IMR-90 (cell line): ENCODE results near the gene EPHA5. TPM values are rescaled to one million over a fixed set of nuclear protein-coding genes. Genes with fewer than 3 reads are reported as not detected.
A peak's percentile ranks its signal among the peaks of the same experiment; 100 is the strongest.

Experiments used
- ATAC-seq: fragments of 200-7000 bp; cut with Tn5 transposase; 2 replicates; pipeline ENCODE4 v1.9.1; 2020; ENCODE audit warnings: low read depth, mild to moderate bottlenecking, moderate library complexity
- BruUV-seq: library from RNA; stranded (reverse); fragments of 400-500 nt; replicated peaks from 2 replicates; lab custom pipeline; 2021; lab: Mats Ljungman, UMichigan
- CTCF ChIA-PET: fragments of 300-600 bp; formaldehyde crosslinking; extraction: SDS; loops from one replicate; lab custom pipeline; 2021; ENCODE audit warnings: antibody characterized with exemption; lab: Yijun Ruan, JAX
- POLR2A ChIA-PET: fragments of 300-600 bp; sonication (Branson Sonifier 250); formaldehyde crosslinking; loops from one replicate; lab custom pipeline; 2022; ENCODE audit warnings: antibody characterized with exemption; ENCODE audit not compliant: unreplicated experiment; lab: Charles Lee
- DNase-seq: peaks from one replicate; pipeline ENCODE4 v3.0.0; 2013
- H2AFZ ChIP-seq: replicated peaks from 2 replicates; pipeline ENCODE3; 2013; ENCODE audit warnings: low read length, mild to moderate bottlenecking; ENCODE audit not compliant: poor library complexity
- H2AK5ac ChIP-seq: 2 replicates; pipeline ENCODE4 v1.6.1; 2013; ENCODE audit warnings: low read depth, low read length, inconsistent platforms
- H2AK9ac ChIP-seq: replicated peaks from 2 replicates; pipeline ENCODE3; 2013; ENCODE audit warnings: mild to moderate bottlenecking, low read depth, low read length, moderate library complexity; ENCODE audit not compliant: poor library complexity
- H2BK120ac ChIP-seq: 2 replicates; pipeline ENCODE4 v1.6.1; 2013; ENCODE audit warnings: low read depth, low read length, inconsistent platforms
- H2BK15ac ChIP-seq: 3 replicates; pipeline ENCODE4 v1.6.1; 2013; ENCODE audit warnings: low read depth, low read length, inconsistent platforms
- H2BK20ac ChIP-seq: 2 replicates; pipeline ENCODE4 v1.6.1; 2013; ENCODE audit warnings: low read depth, mild to moderate bottlenecking, inconsistent platforms, low read length, moderate library complexity
- H2BK5ac ChIP-seq: 2 replicates; pipeline ENCODE4 v1.6.1; 2013; ENCODE audit warnings: mild to moderate bottlenecking, low read depth, low read length, inconsistent platforms; ENCODE audit not compliant: poor library complexity, severe bottlenecking
- H3K14ac ChIP-seq: replicated peaks from 2 replicates; pipeline ENCODE4 v1.6.1; 2013; ENCODE audit warnings: low read depth, low read length, inconsistent platforms
- H3K18ac ChIP-seq: 2 replicates; pipeline ENCODE4 v1.6.1; 2013; ENCODE audit warnings: low read depth, low read length, control low read depth
- H3K23ac ChIP-seq: 2 replicates; pipeline ENCODE4 v1.6.1; 2013; ENCODE audit warnings: low read depth, low read length, inconsistent platforms
- H3K27ac ChIP-seq: 2 replicates; pipeline ENCODE4 v1.5.1; 2013; ENCODE audit warnings: mild to moderate bottlenecking, control low read depth, low read length; ENCODE audit not compliant: insufficient read depth
- H3K27me3 ChIP-seq: 2 replicates; pipeline ENCODE4 v1.6.1; 2013; ENCODE audit warnings: low read length; ENCODE audit not compliant: control insufficient read depth, insufficient read depth
- H3K36me3 ChIP-seq: 2 replicates; pipeline ENCODE4 v1.6.1; 2013; ENCODE audit warnings: low read length, mixed read lengths; ENCODE audit not compliant: control insufficient read depth, insufficient read depth
- H3K4ac ChIP-seq: 2 replicates; pipeline ENCODE4 v1.6.1; 2013; ENCODE audit warnings: low read depth, low read length, inconsistent platforms
- H3K4me1 ChIP-seq: 2 replicates; pipeline ENCODE4 v1.6.1; 2013; ENCODE audit warnings: low read length, mixed read lengths; ENCODE audit not compliant: control insufficient read depth, insufficient read depth
- H3K4me2 ChIP-seq: 2 replicates; pipeline ENCODE4 v1.6.1; 2013; ENCODE audit warnings: low read depth, mild to moderate bottlenecking, control low read depth, low read length, moderate library complexity
- H3K4me3 ChIP-seq: 2 replicates; pipeline ENCODE4 v1.5.1; 2013; ENCODE audit warnings: low read depth, mild to moderate bottlenecking, control low read depth, low read length, moderate library complexity; ENCODE audit not compliant: insufficient read depth
- H3K56ac ChIP-seq: 2 replicates; pipeline ENCODE4 v1.6.1; 2013; ENCODE audit warnings: low read length, inconsistent platforms; ENCODE audit not compliant: insufficient read depth; ENCODE audit errors: extremely low read depth
- H3K79me1 ChIP-seq, 2 experiments: 2 replicates each; pipeline ENCODE4 v1.6.1; 2013; ENCODE audit warnings: low read length in 2 of 2, inconsistent platforms in 1 of 2, low read depth in 1 of 2
- H3K9ac ChIP-seq: 2 replicates; pipeline ENCODE4 v1.6.1; 2013; ENCODE audit warnings: low read depth, low read length, control low read depth
- H3K9me1 ChIP-seq: 2 replicates; pipeline ENCODE4 v1.6.1; 2013; ENCODE audit warnings: low read length, inconsistent platforms; ENCODE audit not compliant: insufficient read depth
- H3K9me3 ChIP-seq: 2 replicates; pipeline ENCODE4 v1.6.1; 2013; ENCODE audit warnings: low read length; ENCODE audit not compliant: control insufficient read depth, insufficient read depth
- H4K20me1 ChIP-seq: 2 replicates; pipeline ENCODE4 v1.6.1; 2013; ENCODE audit warnings: low read length, inconsistent platforms; ENCODE audit not compliant: insufficient read depth
- H4K5ac ChIP-seq: 2 replicates; pipeline ENCODE4 v1.6.1; 2013; ENCODE audit warnings: mild to moderate bottlenecking, low read depth, low read length, control low read depth
- H4K8ac ChIP-seq, 2 experiments: 2 replicates each; pipeline ENCODE4 v1.6.1; 2013; ENCODE audit warnings: low read depth in 2 of 2, low read length in 2 of 2, control low read depth in 1 of 2, inconsistent platforms in 1 of 2
- H4K91ac ChIP-seq: 2 replicates; pipeline ENCODE4 v1.6.1; 2013; ENCODE audit warnings: low read depth, low read length, inconsistent platforms; ENCODE audit not compliant: insufficient read depth
- CEBPB ChIP-seq: IDR thresholded peaks from 2 replicates; pipeline ENCODE4 v1.6.1; 2012; ENCODE audit warnings: low read depth, low read length, improper control_type of control experiment
- WGBS, 2 experiments: methylation state at CpG; one replicate each; pipeline versions ENCODE4 v1.1.5 to v1.1.7; 2013; ENCODE audit warnings: missing lambda C conversion rate in 2 of 2; ENCODE audit not compliant: insufficient read length in 1 of 2; ENCODE audit errors: extremely low coverage in 2 of 2; 5-methylcytosine and 5-hydroxymethylcytosine counted together
- dilution Hi-C: fragments of 300-500 bp; cut with HindIII; formaldehyde crosslinking; loops from one replicate; pipeline ENCODE4 v1.14.3; 2018; ENCODE audit warnings: low sequenced_read_pairs; ENCODE audit not compliant: unreplicated experiment
- in situ Hi-C: fragments of 300-500 bp; cut with MboI; formaldehyde crosslinking; loops from 3 replicates; pipeline ENCODE4 v1.14.3; 2019; ENCODE audit warnings: low sequenced_read_pairs, inconsistent platforms, mixed read lengths
- intact Hi-C: fragments of 100-400 bp; cut with micrococcal nuclease; formaldehyde crosslinking; loops from 2 replicates; pipeline ENCODE4 v1.10.0; 2022
- polyA plus RNA-seq, 3 experiments: library from polyadenylated mRNA; depleted of rRNA; stranded (reverse); fragments of >200 nt; gene quantifications; 2 replicates each; pipeline ENCODE4 v1.2.3, GENCODE V29; 2012; ENCODE audit warnings: low replicate concordance in 1 of 3
- total RNA-seq: library from RNA; depleted of rRNA; stranded (reverse); fragments of >200 nt; gene quantifications from 2 replicates; pipeline ENCODE4 v1.2.3, GENCODE V29; 2012
- TF ChIP-seq, protein P1 (sequence below): conservative IDR thresholded peaks from 2 replicates; pipeline ENCODE4 v1.5.1; 2012; ENCODE audit warnings: mild to moderate bottlenecking, low read depth, low read length, improper control_type of control experiment

EPHA5 gene
- total and polyA plus RNA-seq, 2 of the 4 experiments (the other 2 are of a cell fraction), result 0.07 to 0.18 TPM

DNA sequence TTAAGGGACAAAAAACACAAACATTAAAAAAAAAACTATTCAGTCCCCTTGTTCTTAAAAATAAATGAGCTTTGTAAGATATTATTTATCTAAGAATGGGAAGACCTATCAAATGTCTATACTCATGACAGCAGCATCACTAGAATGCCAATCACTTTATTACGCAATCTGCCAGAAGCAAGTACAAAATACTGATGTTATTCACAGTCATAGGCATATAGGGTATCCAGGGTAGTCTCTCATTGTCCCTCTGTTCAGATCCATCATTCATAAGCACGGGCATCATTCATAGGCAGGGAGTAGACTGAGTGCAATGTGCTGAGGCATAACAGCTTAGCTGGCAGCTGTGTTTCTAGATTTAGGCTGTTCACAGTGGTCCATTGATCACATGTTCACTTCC lies 109.1 kb downstream of the EPHA5 start:
- no peak overlapping the region for H3K18ac ChIP-seq
- H2BK5ac ChIP-seq, result no peak overlapping the region
- no peak overlapping the region for H2BK15ac ChIP-seq
- H3K4ac ChIP-seq, result no peak overlapping the region
- no peak overlapping the region for H3K27ac ChIP-seq
- intact Hi-C loops (no loop called here), dilution Hi-C loops (no loop called here), in situ Hi-C loops (no loop called here)
- no CpG with 5 or more reads among the region's 2 CpGs for WGBS, 2 experiments
- no peaks in the 10 kb centered on the region for H3K79me1 ChIP-seq
- ChIA-PET POLR2A (no interaction called here), CTCF (no interaction called here)
- no peak overlapping the region for H3K4me2 ChIP-seq
- TF ChIP-seq CEBPB, result peak; percentile 66
- TF ChIP-seq, protein P1, sequence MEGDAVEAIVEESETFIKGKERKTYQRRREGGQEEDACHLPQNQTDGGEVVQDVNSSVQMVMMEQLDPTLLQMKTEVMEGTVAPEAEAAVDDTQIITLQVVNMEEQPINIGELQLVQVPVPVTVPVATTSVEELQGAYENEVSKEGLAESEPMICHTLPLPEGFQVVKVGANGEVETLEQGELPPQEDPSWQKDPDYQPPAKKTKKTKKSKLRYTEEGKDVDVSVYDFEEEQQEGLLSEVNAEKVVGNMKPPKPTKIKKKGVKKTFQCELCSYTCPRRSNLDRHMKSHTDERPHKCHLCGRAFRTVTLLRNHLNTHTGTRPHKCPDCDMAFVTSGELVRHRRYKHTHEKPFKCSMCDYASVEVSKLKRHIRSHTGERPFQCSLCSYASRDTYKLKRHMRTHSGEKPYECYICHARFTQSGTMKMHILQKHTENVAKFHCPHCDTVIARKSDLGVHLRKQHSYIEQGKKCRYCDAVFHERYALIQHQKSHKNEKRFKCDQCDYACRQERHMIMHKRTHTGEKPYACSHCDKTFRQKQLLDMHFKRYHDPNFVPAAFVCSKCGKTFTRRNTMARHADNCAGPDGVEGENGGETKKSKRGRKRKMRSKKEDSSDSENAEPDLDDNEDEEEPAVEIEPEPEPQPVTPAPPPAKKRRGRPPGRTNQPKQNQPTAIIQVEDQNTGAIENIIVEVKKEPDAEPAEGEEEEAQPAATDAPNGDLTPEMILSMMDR, result no peak
- no TSS peak for BruUV-seq
- no peaks in the 10 kb centered on the region for H4K20me1 ChIP-seq
- no peak overlapping the region for H2AK5ac ChIP-seq
- H3K36me3 ChIP-seq, result no peaks in the 10 kb centered on the region
- H4K8ac ChIP-seq, result no peak overlapping the region
- H4K5ac ChIP-seq, result no peak overlapping the region
- no peaks in the 10 kb centered on the region for H3K27me3 ChIP-seq
- H2AK9ac ChIP-seq, result no peak overlapping the region
- H2BK120ac ChIP-seq, result no peak overlapping the region
- H2BK20ac ChIP-seq, result no peak overlapping the region
- H4K91ac ChIP-seq, result no peak overlapping the region
- no peak overlapping the region for H3K4me3 ChIP-seq
- H3K4me1 ChIP-seq, result no peaks in the 10 kb centered on the region
- no peak for DNase-seq
- ATAC-seq, result no peak
- H3K23ac ChIP-seq, result no peak overlapping the region
- no peak overlapping the region for H3K9ac ChIP-seq
- H3K14ac ChIP-seq, result no peak overlapping the region
- H2AFZ ChIP-seq, result no peak overlapping the region
- H3K9me3 ChIP-seq, result peaks cover 2% of the 10 kb centered on the region
- no peaks in the 10 kb centered on the region for H3K9me1 ChIP-seq
- no peak overlapping the region for H3K56ac ChIP-seq
